Fibroblast of pulmonary artery (primary cell): ENCODE measurements around the gene SMIM15.

Experiments used
- DNase-seq: peaks from one replicate; pipeline ENCODE4 v3.0.0-alpha.2; 2010; ENCODE audit warnings: low read depth
- H3K4me3 ChIP-seq: replicated peaks from 2 replicates; pipeline ENCODE4 v1.5.1; 2011; ENCODE audit warnings: low read depth, mild to moderate bottlenecking, control low read depth, low read length, moderate library complexity
- CTCF ChIP-seq: IDR thresholded peaks from 2 replicates; pipeline ENCODE4 v1.5.1; 2011; ENCODE audit warnings: mild to moderate bottlenecking, control low read depth, low read length, inconsistent platforms; ENCODE audit errors: missing control alignments

Gene SMIM15

GRCh38 chr5:61177070-61177469, 14.8 kb upstream of the SMIM15 start:
- no peak for TF ChIP-seq CTCF
- no peak for DNase-seq
- no peak overlapping the region for H3K4me3 ChIP-seq

- no peak for TF ChIP-seq CTCF
- no peak for DNase-seq
- no peak overlapping the region for H3K4me3 ChIP-seq
These were observed 14.4 kb upstream of the SMIM15 start for GRCh38 chr5:61176631-61177030.

GRCh38 chr5:61171479-61171878, 9.2 kb upstream of the SMIM15 start:
- TF ChIP-seq CTCF: no peak
- no peak overlapping the region for H3K4me3 ChIP-seq
- no peak for DNase-seq

- H3K4me3 ChIP-seq: no peak overlapping the region
- no peak for TF ChIP-seq CTCF
- DNase-seq: no peak
These were observed 6.7 kb upstream of the SMIM15 start for GRCh38 chr5:61168951-61169350.

GRCh38 chr5:61167382-61167781, 5.1 kb upstream of the SMIM15 start:
- DNase-seq: peak; percentile 68
- TF ChIP-seq CTCF: peak; percentile 50
- H3K4me3 ChIP-seq: no peak overlapping the region

- no peak overlapping the region for H3K4me3 ChIP-seq
- DNase-seq: no peak
- no peak for TF ChIP-seq CTCF
These were observed 1.6 kb upstream of the SMIM15 start for GRCh38 chr5:61163905-61164304.

- DNase-seq: peak; percentile 39
These were observed 732 bp upstream of the SMIM15 start for GRCh38 chr5:61162832-61163567.

More at GRCh38 chr5:61162832-61163567, 732 bp upstream of the SMIM15 start:
- peak overlapping the region; percentile 83 for H3K4me3 ChIP-seq
- no peak for TF ChIP-seq CTCF
